H1 (cell line): Measurements from ENCODE around the gene FGF14. TPM values are rescaled to one million over a fixed set of nuclear protein-coding genes. Genes with fewer than 3 reads are reported as not detected.

Experiments used
- CTCF ChIA-PET: fragments of 300-600 bp; sonication (Branson Sonifier 250); formaldehyde crosslinking; loops from one replicate; lab custom pipeline; 2021; ENCODE audit not compliant: partially characterized antibody; lab: Charles Lee
- POLR2A ChIA-PET: fragments of 300-600 bp; sonication (Branson Sonifier 250); formaldehyde crosslinking; loops from one replicate; lab custom pipeline; 2021; ENCODE audit warnings: inconsistent platforms; ENCODE audit not compliant: partially characterized antibody; lab: Charles Lee
- DNase-seq, 2 experiments: peaks; one replicate each; pipeline versions ENCODE4 v3.0.0 to v3.0.0-alpha.2; 2010 to 2022; ENCODE audit warnings: low spot score in 2 of 2, low read depth in 1 of 2, mixed read lengths in 1 of 2
- FAIRE-seq: peaks from 2 replicates; lab custom pipeline; 2011; peaks lifted over from hg19 to GRCh38; lab: Jason Lieb, UNC
- H2AFZ ChIP-seq: 2 replicates; pipeline ENCODE4 v1.8.1; 2012; ENCODE audit warnings: low read length, inconsistent platforms
- H2AK5ac ChIP-seq: 2 replicates; pipeline ENCODE4 v1.6.1; 2013; ENCODE audit warnings: low read depth, low read length
- H2BK120ac ChIP-seq: replicated peaks from 2 replicates; pipeline ENCODE3; 2013; ENCODE audit warnings: low read depth, low read length, inconsistent platforms
- H2BK12ac ChIP-seq: 2 replicates; pipeline ENCODE4 v1.6.1; 2013; ENCODE audit warnings: low read depth, low read length
- H2BK15ac ChIP-seq: 2 replicates; pipeline ENCODE4 v1.6.1; 2013; ENCODE audit warnings: low read length
- H2BK20ac ChIP-seq: 2 replicates; pipeline ENCODE4 v1.6.1; 2013; ENCODE audit warnings: low read length
- H2BK5ac ChIP-seq: 2 replicates; pipeline ENCODE4 v1.6.1; 2013; ENCODE audit warnings: low read depth, low read length
- H3K14ac ChIP-seq: 2 replicates; pipeline ENCODE4 v1.6.1; 2013; ENCODE audit warnings: inconsistent platforms; ENCODE audit not compliant: insufficient read length
- H3K18ac ChIP-seq: 2 replicates; pipeline ENCODE4 v1.6.1; 2013; ENCODE audit warnings: low read length; ENCODE audit errors: extremely low read depth
- H3K23ac ChIP-seq: 2 replicates; pipeline ENCODE4 v1.6.1; 2013; ENCODE audit warnings: inconsistent platforms; ENCODE audit not compliant: insufficient read length
- H3K23me2 ChIP-seq: 2 replicates; pipeline ENCODE4 v1.6.1; 2013; ENCODE audit warnings: low read depth, low read length
- H3K27ac ChIP-seq: 2 replicates; pipeline ENCODE4 v1.6.1; 2011; ENCODE audit warnings: low read depth, low read length, inconsistent platforms
- H3K27me3 ChIP-seq, 4 experiments: replicated peaks in 1 of 4; 1 replicate in 1 of 4; 2 replicates in 3 of 4; pipeline versions ENCODE4 v1.6.1 to v1.8.1; 2011 to 2013; ENCODE audit warnings: low read length in 3 of 4, mild to moderate bottlenecking in 3 of 4, inconsistent platforms in 2 of 4, mixed read lengths in 2 of 4, moderate library complexity in 1 of 4; ENCODE audit not compliant: control insufficient read depth in 3 of 4, insufficient read depth in 3 of 4; ENCODE audit errors: extremely low read depth in 1 of 4
- H3K36me3 ChIP-seq, 4 experiments: 2 replicates each; pipeline versions ENCODE4 v1.6.1 to v1.8.1; 2011 to 2013; ENCODE audit warnings: mild to moderate bottlenecking in 4 of 4, low read length in 3 of 4, moderate library complexity in 2 of 4, control low read depth in 1 of 4, inconsistent platforms in 1 of 4; ENCODE audit not compliant: insufficient read depth in 4 of 4, control insufficient read depth in 2 of 4
- H3K4ac ChIP-seq: replicated peaks from 2 replicates; pipeline ENCODE3; 2013; ENCODE audit warnings: low read length, low read depth, mixed read lengths, inconsistent platforms; ENCODE audit not compliant: insufficient read length
- H3K4me1 ChIP-seq, 4 experiments: replicated peaks in 1 of 4; 1 replicate in 1 of 4; 2 replicates in 3 of 4; pipeline versions ENCODE4 v1.6.1 to v1.8.1; 2011 to 2013; ENCODE audit warnings: low read length in 3 of 4, inconsistent platforms in 2 of 4, mixed read lengths in 1 of 4; ENCODE audit not compliant: insufficient read depth in 4 of 4, control insufficient read depth in 3 of 4
- H3K4me2 ChIP-seq, 2 experiments: 2 replicates each; pipeline versions ENCODE4 v1.6.1 to v1.8.1; 2011 to 2013; ENCODE audit warnings: low read depth in 2 of 2, low read length in 2 of 2, control low read depth in 1 of 2, inconsistent platforms in 1 of 2, mild to moderate bottlenecking in 1 of 2; ENCODE audit not compliant: insufficient read depth in 1 of 2
- H3K4me3 ChIP-seq, 4 experiments: fragments of 200-600, 300-600 bp in 1 of 4; sonication (generic), shearing (Covaris generic), sonication (Bioruptor Twin) in 1 of 4; 2 replicates each; pipeline versions ENCODE4 v1.5.1 to v1.8.1; 2011 to 2016; ENCODE audit warnings: low read length in 4 of 4, low read depth in 3 of 4, control low read depth in 2 of 4, inconsistent platforms in 2 of 4, mild to moderate bottlenecking in 2 of 4, mixed read lengths in 1 of 4, moderate library complexity in 1 of 4; ENCODE audit not compliant: insufficient read depth in 2 of 4; ENCODE audit errors: extremely low read depth in 1 of 4
- H3K56ac ChIP-seq: replicated peaks from 2 replicates; pipeline ENCODE3; 2013; ENCODE audit warnings: low read depth, mild to moderate bottlenecking, mixed read lengths, low read length, inconsistent platforms; ENCODE audit not compliant: insufficient read length
- H3K79me1 ChIP-seq: 2 replicates; pipeline ENCODE4 v1.6.1; 2013; ENCODE audit warnings: low read depth, low read length, control low read depth
- H3K79me2 ChIP-seq, 2 experiments: 2 replicates each; pipeline versions ENCODE4 v1.6.1 to v1.8.1; 2012 to 2013; ENCODE audit warnings: low read length in 2 of 2, mild to moderate bottlenecking in 2 of 2, inconsistent platforms in 1 of 2; ENCODE audit not compliant: insufficient read depth in 2 of 2, control insufficient read depth in 1 of 2
- H3K9ac ChIP-seq, 4 experiments: replicated peaks in 1 of 4; 1 replicate in 1 of 4; 2 replicates in 3 of 4; pipeline versions ENCODE4 v1.6.1 to v1.8.1; 2011 to 2013; ENCODE audit warnings: low read depth in 3 of 4, low read length in 3 of 4, control low read depth in 2 of 4, mild to moderate bottlenecking in 2 of 4, moderate library complexity in 2 of 4, inconsistent platforms in 1 of 4; ENCODE audit errors: extremely low read depth in 1 of 4
- H3K9me3 ChIP-seq, 2 experiments: 2 replicates each; pipeline versions ENCODE4 v1.6.1 to v1.8.1; 2012 to 2013; ENCODE audit warnings: mild to moderate bottlenecking in 2 of 2, moderate library complexity in 2 of 2, control low read depth in 1 of 2, inconsistent platforms in 1 of 2, low read depth in 1 of 2, low read length in 1 of 2, mixed read lengths in 1 of 2; ENCODE audit not compliant: insufficient read depth in 2 of 2
- H4K20me1 ChIP-seq, 2 experiments: replicated peaks in 1 of 2; 2 replicates each; pipeline versions ENCODE3 to v1.8.1; 2011 to 2013; ENCODE audit warnings: inconsistent platforms in 2 of 2, low read length in 2 of 2, mild to moderate bottlenecking in 1 of 2; ENCODE audit not compliant: insufficient read depth in 2 of 2, control insufficient read depth in 1 of 2
- H4K5ac ChIP-seq: 2 replicates; pipeline ENCODE4 v1.6.1; 2013; ENCODE audit warnings: low read length, low read depth, mixed read lengths, inconsistent platforms; ENCODE audit not compliant: insufficient read length
- H4K8ac ChIP-seq: 2 replicates; pipeline ENCODE4 v1.8.0; 2013; ENCODE audit warnings: mild to moderate bottlenecking, moderate library complexity, low read length, inconsistent platforms; ENCODE audit not compliant: insufficient read depth; ENCODE audit errors: extremely low read depth
- H4K91ac ChIP-seq: replicated peaks from 2 replicates; pipeline ENCODE3; 2013; ENCODE audit warnings: low read length, mixed read lengths, inconsistent platforms; ENCODE audit not compliant: insufficient read length
- CBX5 ChIP-seq: fragments of 300-800, 300-1000 bp; sonication (generic); IDR thresholded peaks from 2 replicates; pipeline ENCODE4 v1.7.1; 2016; ENCODE audit warnings: antibody characterized with exemption, low read length, low read depth
- EGR1 ChIP-seq: IDR thresholded peaks from 2 replicates; pipeline ENCODE4 v1.6.1; 2011; ENCODE audit warnings: low read depth, low read length, borderline replicate concordance
- KDM5A ChIP-seq: fragments of 200-600 bp; IDR thresholded peaks from 2 replicates; pipeline ENCODE4 v1.7.1; 2012; ENCODE audit warnings: mild to moderate bottlenecking, low read length, inconsistent platforms, mixed read lengths
- MAX ChIP-seq: IDR thresholded peaks from 2 replicates; pipeline ENCODE4 v1.6.1; 2012; ENCODE audit warnings: inconsistent platforms
- POU5F1 ChIP-seq: IDR thresholded peaks from 2 replicates; pipeline ENCODE4 v1.6.1; 2011; ENCODE audit warnings: low read depth, mild to moderate bottlenecking, low read length, moderate library complexity
- RNF2 ChIP-seq: fragments of 200-900, 300-1000 bp; sonication (generic); IDR thresholded peaks from 2 replicates; pipeline ENCODE4 v1.7.1; 2016; ENCODE audit warnings: borderline replicate concordance, low read depth, mild to moderate bottlenecking, antibody characterized with exemption, low read length; ENCODE audit not compliant: poor library complexity, severe bottlenecking; ENCODE audit errors: missing control alignments
- SAP30 ChIP-seq: fragments of 300-600 bp; sonication (generic); IDR thresholded peaks from 2 replicates; pipeline ENCODE4 v1.7.1; 2012; ENCODE audit warnings: low read length, moderate library complexity, mild to moderate bottlenecking, inconsistent platforms; ENCODE audit not compliant: insufficient read depth, insufficient replicate concordance
- TCF12 ChIP-seq: IDR thresholded peaks from 2 replicates; pipeline ENCODE4 v1.6.1; 2011; ENCODE audit warnings: low read depth, mild to moderate bottlenecking, low read length
- YY1 ChIP-seq: IDR thresholded peaks from 2 replicates; pipeline ENCODE4 v1.6.1; 2011; ENCODE audit warnings: low read depth, mild to moderate bottlenecking, low read length
- ZNF274 ChIP-seq: IDR thresholded peaks from 2 replicates; pipeline ENCODE4 v1.7.0; 2012; ENCODE audit warnings: low read length, borderline replicate concordance; ENCODE audit errors: extremely low read depth
- WGBS, 2 experiments: shearing (Covaris generic) in 1 of 2; methylation state at CpG; one replicate each; pipeline versions ENCODE4 v1.1.6 to v1.1.7; 2013 to 2015; ENCODE audit warnings: low lambda C conversion rate in 2 of 2, mixed read lengths in 2 of 2, inconsistent platforms in 1 of 2, low coverage in 1 of 2, missing lambda C conversion rate in 1 of 2; ENCODE audit not compliant: insufficient replicate concordance in 2 of 2, insufficient coverage in 1 of 2, insufficient read length in 1 of 2; ENCODE audit errors: extremely low coverage in 1 of 2, missing lambda C conversion rate in 1 of 2; 5-methylcytosine and 5-hydroxymethylcytosine counted together
- polyA plus RNA-seq, 7 experiments: library from polyadenylated mRNA; depleted of rRNA in 3 of 7; stranded (reverse) in 5 of 7; unstranded in 2 of 7; fragments of >200 nt in 5 of 7; fragments of 200-250 nt in 2 of 7; gene quantifications; 1 replicate in 5 of 7; 2 replicates in 1 of 7; 4 replicates in 1 of 7; pipeline versions ENCODE4 v1.2.1 to v1.2.3, GENCODE V29; 2011 to 2013; ENCODE audit warnings: missing spikeins in 2 of 7, mixed read lengths in 2 of 7
- total RNA-seq: library from RNA; stranded (reverse); fragmentation: NEBNext Ultra II Directional; extraction: Animal tissue kit (Norgen Biotek cat#: 25700); gene quantifications from 2 replicates; pipeline ENCODE4 v1.2.1, GENCODE V29; 2021

Gene FGF14
- total and polyA plus RNA-seq, 2 of the 8 experiments (the other 6 are each of a cell fraction or from before 2014, with no cell fraction given), result 0.05 to 0.58 TPM

- FAIRE-seq (no peak), DNase-seq (no peak)
- Histone ChIP-seq H2BK15ac (no peak overlapping the region), H4K5ac (no peak overlapping the region), H4K20me1 (no peaks in the 10 kb centered on the region), H3K18ac (no peak overlapping the region), H3K4me1 (peaks cover 0 to 6% (median 3%) of the 10 kb centered on the region in 4 experiments; a peak in 2 of 7 replicates), H2BK20ac (no peak overlapping the region), H4K91ac (no peak overlapping the region), H2BK120ac (no peak overlapping the region), H3K4me2 (no peak overlapping the region), H2BK12ac (no peak overlapping the region), H3K79me2 (no peaks in the 10 kb centered on the region), H2AK5ac (no peak overlapping the region), H3K9ac (no peak overlapping the region), H3K27me3 (no peaks in the 10 kb centered on the region; a peak in 1 of 7 replicates), H4K8ac (no peak overlapping the region), H3K27ac (no peak overlapping the region), H2AFZ (no peak overlapping the region), H3K56ac (no peak overlapping the region), H2BK5ac (no peak overlapping the region), H3K36me3 (no peaks in the 10 kb centered on the region), H3K23ac (no peak overlapping the region), H3K14ac (no peak overlapping the region), H3K4me3 (no peak overlapping the region), H3K79me1 (no peaks in the 10 kb centered on the region), H3K4ac (no peak overlapping the region), H3K23me2 (peaks cover 2% of the 10 kb centered on the region; the same call in 1 of the 2 replicates), H3K9me3 (no peaks in the 10 kb centered on the region)
- 98% methylated on average over 6 of the region's 6 CpGs; no CpG with 5 or more reads in 1 of the 2 experiments for WGBS, 2 experiments
- ChIA-PET CTCF (interaction anchor here (1.1 kb wide), 1 partner anchor 15 kb away, joined by 3 read pairs; no protein-coding TSS in a partner anchor), POLR2A (no interaction called here)
- TF ChIP-seq KDM5A, result no peak
- no peak for TF ChIP-seq YY1
- TF ChIP-seq ZNF274, result no peak
- TF ChIP-seq SAP30, result no peak
- TF ChIP-seq TCF12, result no peak
- TF ChIP-seq RNF2, result no peak
- TF ChIP-seq CBX5, result no peak
- TF ChIP-seq MAX, result no peak
- TF ChIP-seq POU5F1, result no peak
- TF ChIP-seq EGR1, result no peak
Measured at GRCh38 chr13:101706651-101707050, 695.2 kb downstream of the FGF14 start.
